AG04450 (cell line): ENCODE measurements around the gene GPSM1. TPM values are rescaled to one million over a fixed set of nuclear protein-coding genes. Genes with fewer than 3 reads are reported as not detected.

Experiments used
- CTCF ChIA-PET: fragments of 300-600, 350-600 bp; formaldehyde crosslinking; extraction: SDS; loops from one replicate; lab custom pipeline; 2022; ENCODE audit warnings: antibody characterized with exemption, inconsistent platforms; lab: Charles Lee
- POLR2A ChIA-PET: fragments of 350-600 bp; formaldehyde crosslinking; extraction: SDS; loops from one replicate; lab custom pipeline; 2021; ENCODE audit warnings: antibody characterized with exemption, inconsistent platforms; lab: Yijun Ruan, JAX
- DNase-seq: peaks from one replicate; pipeline ENCODE4 v3.0.0-alpha.2; 2011; ENCODE audit warnings: low read depth, low spot score
- H3K27ac ChIP-seq: one replicate; pipeline ENCODE4 v1.5.1; 2012; ENCODE audit warnings: low read depth, low read length, control low read depth
- H3K27me3 ChIP-seq: one replicate; pipeline ENCODE4 v1.6.0; 2012; ENCODE audit warnings: low read length; ENCODE audit not compliant: control insufficient read depth, insufficient read depth
- H3K4me3 ChIP-seq: 2 replicates; pipeline ENCODE4 v1.5.1; 2011; ENCODE audit warnings: mild to moderate bottlenecking, low read depth, low read length, control low read depth
- H3K9me3 ChIP-seq: 2 replicates; pipeline ENCODE4 v1.5.1; 2012; ENCODE audit warnings: low read length; ENCODE audit not compliant: control insufficient read depth, insufficient read depth
- polyA plus RNA-seq: library from polyadenylated mRNA; depleted of rRNA; stranded (reverse); fragments of >200 nt; gene quantifications from 2 replicates; pipeline ENCODE4 v1.2.3, GENCODE V29; 2011
- TF ChIP-seq, protein P1 (sequence below): IDR thresholded peaks from 2 replicates; pipeline ENCODE4 v1.5.1; 2011; ENCODE audit warnings: low read depth, low read length, control low read depth, inconsistent platforms

The GPSM1 gene
- polyA plus RNA-seq, 1 experiment: 22.5 TPM

DNA sequence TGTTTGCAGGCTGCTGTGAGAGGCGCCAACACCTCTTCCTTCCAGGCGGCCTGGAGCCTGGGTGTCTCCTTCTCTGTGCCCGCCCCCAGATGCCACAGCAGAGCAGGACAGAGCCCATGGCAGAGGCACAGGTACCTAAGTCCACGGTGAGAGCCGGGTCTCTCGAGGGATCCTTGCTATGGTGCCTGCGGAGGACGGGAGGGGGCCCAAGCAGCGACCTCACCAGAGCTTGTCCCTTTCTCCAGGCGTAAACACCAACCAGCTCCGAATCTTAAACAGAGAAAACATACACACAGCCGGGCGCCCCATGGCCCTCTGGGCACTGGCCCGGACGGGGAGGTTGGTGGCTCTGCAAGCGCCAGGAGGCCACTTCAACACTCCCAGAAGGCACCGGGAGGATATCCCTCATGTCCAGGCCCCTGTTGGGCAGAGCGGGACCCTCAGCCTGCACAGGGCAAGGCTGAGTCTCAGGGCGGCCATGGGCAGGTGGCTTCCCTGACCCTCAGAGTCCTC is 35.3 kb upstream of the GPSM1 start:
- POLR2A ChIA-PET: no interaction called here
- no peak overlapping the region for H3K27ac ChIP-seq
- CTCF ChIA-PET: no interaction called here
- H3K4me3 ChIP-seq: no peak overlapping the region
- peaks cover 38% of the 10 kb centered on the region for H3K27me3 ChIP-seq
- TF ChIP-seq, protein P1, sequence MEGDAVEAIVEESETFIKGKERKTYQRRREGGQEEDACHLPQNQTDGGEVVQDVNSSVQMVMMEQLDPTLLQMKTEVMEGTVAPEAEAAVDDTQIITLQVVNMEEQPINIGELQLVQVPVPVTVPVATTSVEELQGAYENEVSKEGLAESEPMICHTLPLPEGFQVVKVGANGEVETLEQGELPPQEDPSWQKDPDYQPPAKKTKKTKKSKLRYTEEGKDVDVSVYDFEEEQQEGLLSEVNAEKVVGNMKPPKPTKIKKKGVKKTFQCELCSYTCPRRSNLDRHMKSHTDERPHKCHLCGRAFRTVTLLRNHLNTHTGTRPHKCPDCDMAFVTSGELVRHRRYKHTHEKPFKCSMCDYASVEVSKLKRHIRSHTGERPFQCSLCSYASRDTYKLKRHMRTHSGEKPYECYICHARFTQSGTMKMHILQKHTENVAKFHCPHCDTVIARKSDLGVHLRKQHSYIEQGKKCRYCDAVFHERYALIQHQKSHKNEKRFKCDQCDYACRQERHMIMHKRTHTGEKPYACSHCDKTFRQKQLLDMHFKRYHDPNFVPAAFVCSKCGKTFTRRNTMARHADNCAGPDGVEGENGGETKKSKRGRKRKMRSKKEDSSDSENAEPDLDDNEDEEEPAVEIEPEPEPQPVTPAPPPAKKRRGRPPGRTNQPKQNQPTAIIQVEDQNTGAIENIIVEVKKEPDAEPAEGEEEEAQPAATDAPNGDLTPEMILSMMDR: no peak
- DNase-seq: no peak
- peaks cover 21% of the 10 kb centered on the region for H3K9me3 ChIP-seq

DNA sequence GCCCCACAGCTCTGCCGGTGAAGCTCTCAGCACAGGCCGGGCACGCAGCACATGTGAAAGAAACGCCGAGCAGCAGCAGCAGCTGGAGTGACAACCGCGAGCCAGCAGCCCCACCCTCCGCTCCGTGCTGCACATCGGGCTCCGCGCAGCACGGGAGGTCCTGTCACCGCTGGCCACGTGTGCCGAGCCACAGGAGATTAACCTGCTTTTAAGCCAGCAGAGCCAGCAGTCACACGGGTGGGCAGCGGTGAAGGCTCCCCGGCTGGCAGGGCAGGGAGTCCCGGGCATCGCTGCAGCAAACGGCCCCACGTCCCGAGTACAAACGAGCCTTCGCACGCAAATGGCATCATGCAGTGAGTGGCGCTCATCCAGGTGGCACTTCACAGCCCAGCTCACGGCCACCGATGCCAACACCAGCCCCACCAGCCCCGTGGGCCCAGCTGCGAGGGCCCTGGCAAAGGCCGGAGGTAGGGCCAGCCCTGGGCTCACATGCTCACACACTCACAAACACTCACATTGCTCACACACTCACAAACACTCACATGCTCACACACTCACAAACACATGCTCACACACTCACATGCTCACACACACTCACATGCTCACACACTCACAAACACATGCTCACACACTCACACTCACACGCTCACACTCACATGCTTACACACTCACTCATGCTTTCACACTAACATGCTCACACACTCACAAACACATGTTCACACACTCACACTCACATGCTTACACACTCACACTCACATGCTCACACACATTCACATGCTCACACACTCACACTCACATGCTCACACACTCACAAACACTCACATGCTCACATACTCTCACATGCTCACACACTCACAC is 34.5 kb upstream of the GPSM1 start:
- ChIA-PET POLR2A (no interaction called here), CTCF (no interaction called here)
- H3K9me3 ChIP-seq: peaks cover 21% of the 10 kb centered on the region
- H3K4me3 ChIP-seq: no peak overlapping the region
- TF ChIP-seq, protein P1: no peak
- DNase-seq: no peak
- peaks cover 37% of the 10 kb centered on the region for H3K27me3 ChIP-seq
- H3K27ac ChIP-seq: no peak overlapping the region

DNA sequence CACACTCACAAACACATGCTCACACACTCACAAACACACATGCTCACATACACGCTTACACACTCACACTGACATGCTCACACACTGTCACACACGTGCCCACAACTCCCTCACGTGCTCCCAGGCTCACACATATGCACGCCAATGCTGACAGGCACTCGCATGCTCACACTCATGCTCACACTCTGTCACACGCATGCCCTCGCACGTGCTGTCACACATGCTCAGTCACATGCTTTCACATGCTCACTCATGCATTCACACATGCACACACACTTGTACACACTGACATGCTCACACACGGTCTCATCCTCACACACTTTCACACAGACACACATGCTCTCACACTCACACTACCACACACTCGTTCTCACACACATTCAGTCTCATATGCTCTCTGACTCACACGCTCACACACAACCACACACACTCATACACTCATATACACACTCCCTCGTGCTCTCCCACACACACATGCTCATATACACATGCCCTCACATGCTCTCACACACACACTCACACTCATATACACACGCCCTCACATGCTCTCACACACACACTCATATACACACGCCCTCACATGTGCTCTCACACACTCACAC is 33.8 kb upstream of the GPSM1 start:
- POLR2A ChIA-PET: no interaction called here
- Histone ChIP-seq H3K4me3 (no peak overlapping the region), H3K27me3 (peaks cover 32% of the 10 kb centered on the region), H3K9me3 (peaks cover 21% of the 10 kb centered on the region), H3K27ac (no peak overlapping the region)
- CTCF ChIA-PET: no interaction called here
- DNase-seq: no peak
- TF ChIP-seq, protein P1: no peak

DNA sequence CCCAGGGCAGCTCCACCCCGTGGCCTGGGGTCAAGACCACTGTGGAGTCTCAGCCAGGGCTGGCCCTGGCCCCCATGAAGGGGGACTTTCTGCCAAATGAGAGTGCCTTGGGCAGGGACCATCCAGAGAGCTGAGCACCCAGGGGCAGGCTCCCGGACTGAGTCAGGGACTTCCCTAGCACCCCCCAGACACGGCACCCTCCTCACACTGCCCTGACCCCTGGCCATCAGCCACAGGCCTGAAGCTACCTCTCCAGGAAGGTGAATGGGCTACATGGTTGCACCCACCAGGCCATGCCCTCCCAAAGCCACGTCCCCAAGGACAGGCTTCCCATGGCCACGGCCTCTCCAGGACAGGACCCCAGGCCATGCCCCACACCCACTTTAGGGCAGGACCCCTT is 32.9 kb upstream of the GPSM1 start:
- Histone ChIP-seq H3K9me3 (peaks cover 21% of the 10 kb centered on the region), H3K4me3 (no peak overlapping the region), H3K27ac (no peak overlapping the region), H3K27me3 (peaks cover 35% of the 10 kb centered on the region)
- TF ChIP-seq, protein P1: no peak
- POLR2A ChIA-PET: no interaction called here
- CTCF ChIA-PET: no interaction called here
- DNase-seq: no peak

DNA sequence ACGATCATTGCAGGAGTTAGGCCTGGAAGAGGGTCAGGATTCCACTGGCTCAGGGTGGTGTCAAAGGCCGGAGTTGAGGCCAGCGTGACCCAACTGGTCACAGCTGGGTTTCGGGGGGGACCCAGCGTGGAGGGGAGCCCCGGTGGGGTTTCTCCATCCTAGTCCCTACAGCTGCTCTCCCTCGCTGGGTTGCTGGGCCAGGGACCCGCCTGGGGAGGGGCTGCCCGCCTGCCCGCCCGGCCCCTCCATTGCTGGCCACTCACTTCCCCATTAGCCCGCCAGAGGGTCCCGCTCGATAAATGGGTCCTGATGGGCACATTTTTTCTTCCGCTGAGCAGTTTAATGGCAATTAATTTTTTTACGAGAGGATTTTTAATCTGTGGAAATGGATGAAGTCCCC is 32.3 kb upstream of the GPSM1 start:
- CTCF ChIA-PET: no interaction called here
- peaks cover 21% of the 10 kb centered on the region for H3K9me3 ChIP-seq
- POLR2A ChIA-PET: no interaction called here
- H3K27me3 ChIP-seq: peaks cover 35% of the 10 kb centered on the region
- DNase-seq: no peak
- TF ChIP-seq, protein P1: no peak
- no peak overlapping the region for H3K4me3 ChIP-seq
- H3K27ac ChIP-seq: no peak overlapping the region
